ENCODE measurements around the gene SLK. TPM values are rescaled to one million over a fixed set of nuclear protein-coding genes. Genes with fewer than 3 reads are reported as not detected.

SLK gene
- total and polyA plus RNA-seq, 2 of the 4 experiments (the other 2 are of a cell fraction): 8.1 to 21.5 TPM

GRCh38 chr10:104035194-104036068 is 68.5 kb downstream of the SLK start:
- Histone ChIP-seq H3K4me1 (ENCODE audit: control insufficient read depth, insufficient read depth, low read length) (no peaks in the 10 kb centered on the region), H2BK15ac (ENCODE audit: low read depth, low read length) (no peak overlapping the region), H3K9me3 (ENCODE audit: control insufficient read depth, insufficient read depth, low read length) (no peaks in the 10 kb centered on the region), H3K4me2 (ENCODE audit: low read depth, low read length) (no peak overlapping the region), H4K5ac (ENCODE audit: low read depth, low read length) (no peak overlapping the region), H4K91ac (ENCODE audit: insufficient read depth, low read depth, low read length) (no peak overlapping the region), H3K9me1 (ENCODE audit: insufficient read depth, low read length) (peaks cover 17% of the 10 kb centered on the region; the same call in 1 of the 2 replicates), H3K27me3 (ENCODE audit: control insufficient read depth, insufficient read depth, low read length) (no peaks in the 10 kb centered on the region), H3K9ac (ENCODE audit: low read depth, low read length) (no peak overlapping the region), H4K20me1 (ENCODE audit: insufficient read depth, low read length) (no peaks in the 10 kb centered on the region), H3K18ac (ENCODE audit: low read depth, low read length) (no peak overlapping the region), H2AFZ (replicated peaks; ENCODE audit: low read length, poor library complexity) (no peak overlapping the region), H2BK120ac (ENCODE audit: low read depth, low read length) (no peak overlapping the region), H2AK9ac (replicated peaks; ENCODE audit: low read depth, low read length, poor library complexity) (no peak overlapping the region), H3K23ac (ENCODE audit: low read depth, low read length) (no peak overlapping the region), H3K27ac (ENCODE audit: insufficient read depth, low read length) (no peak overlapping the region), H2AK5ac (ENCODE audit: low read depth, low read length) (no peak overlapping the region), H3K4ac (ENCODE audit: low read depth, low read length) (no peak overlapping the region), H2BK5ac (ENCODE audit: low read depth, low read length, poor library complexity, severe bottlenecking) (peak overlapping the region; percentile 72), H2BK20ac (ENCODE audit: low read depth, low read length) (no peak overlapping the region), H3K4me3 (ENCODE audit: insufficient read depth, low read depth, low read length) (no peak overlapping the region), H3K79me1 (ENCODE audit: low read depth in 1 of 2, low read length in 2 of 2) (no peaks in the 10 kb centered on the region), H4K8ac (ENCODE audit: low read depth in 2 of 2, low read length in 2 of 2) (no peak overlapping the region), H3K56ac (ENCODE audit: extremely low read depth, insufficient read depth, low read length) (no peak overlapping the region), H3K14ac (replicated peaks; ENCODE audit: low read depth, low read length) (no peak overlapping the region), H3K36me3 (ENCODE audit: control insufficient read depth, insufficient read depth, low read length) (peaks cover 5% of the 10 kb centered on the region)
- POLR2A ChIA-PET (ENCODE audit: unreplicated experiment): no interaction called here
- in situ Hi-C loops (cut with MboI; ENCODE audit: low sequenced_read_pairs): no loop called here
- ATAC-seq (ENCODE audit: low read depth) (no peak), DNase-seq (no peak)
- intact Hi-C loops (cut with micrococcal nuclease): no loop called here
- 85 to 100% methylated on average over 1 to 11 of the region's 18 CpGs for WGBS, 2 experiments (ENCODE audit: extremely low coverage in 2 of 2, insufficient read length in 1 of 2)
- no TSS peak for BruUV-seq (replicated peaks)
- TF ChIP-seq MAFK (IDR thresholded peaks at IDR 0.05; ENCODE audit: low read depth, low read length): no peak
- no peak for TF ChIP-seq POLR2A (IDR thresholded peaks at IDR 0.05; ENCODE audit: low read depth, low read length)
- TF ChIP-seq ELK1 (IDR thresholded peaks at IDR 0.05; ENCODE audit: borderline replicate concordance, low read depth, low read length): no peak
- TF ChIP-seq RFX5 (IDR thresholded peaks at IDR 0.05; ENCODE audit: low read depth, low read length): no peak
- TF ChIP-seq CTCF (conservative IDR thresholded peaks at IDR 0.05; ENCODE audit: low read depth, low read length): no peak
- no peak for TF ChIP-seq BHLHE40 (IDR thresholded peaks at IDR 0.05; ENCODE audit: low read depth, low read length)
- no peak for TF ChIP-seq SMC3 (IDR thresholded peaks at IDR 0.05; ENCODE audit: low read depth, low read length)
- TF ChIP-seq RCOR1 (IDR thresholded peaks at IDR 0.05; ENCODE audit: insufficient replicate concordance, low read length): no peak
- no peak for TF ChIP-seq FOS (IDR thresholded peaks at IDR 0.05; ENCODE audit: low read depth, low read length)
- TF ChIP-seq USF2 (IDR thresholded peaks at IDR 0.05; ENCODE audit: low read depth, low read length): no peak
- TF ChIP-seq CHD1 (IDR thresholded peaks at IDR 0.05; ENCODE audit: low read depth, low read length): no peak
- no peak for TF ChIP-seq NFE2L2 (IDR thresholded peaks at IDR 0.05; ENCODE audit: low read depth, low read length)
- no peak for TF ChIP-seq MXI1 (IDR thresholded peaks at IDR 0.05; ENCODE audit: borderline replicate concordance, low read depth, low read length)
- TF ChIP-seq CEBPB (IDR thresholded peaks at IDR 0.05; ENCODE audit: low read depth, low read length): no peak
- TF ChIP-seq MAZ (IDR thresholded peaks at IDR 0.05; ENCODE audit: borderline replicate concordance, low read depth, low read length): no peak
- CTCF ChIA-PET: no interaction called here
- dilution Hi-C loops (cut with HindIII; ENCODE audit: low sequenced_read_pairs, unreplicated experiment): no loop called here

Data from IMR-90 (cell line).